H9 (cell line): ENCODE measurements around the gene INSL3. TPM values are rescaled to one million over a fixed set of nuclear protein-coding genes. Genes with fewer than 3 reads are reported as not detected.

ENCODE experiments used
- DNase-seq: peaks from one replicate; pipeline ENCODE4 v3.0.0-alpha.2; 2017
- H2AFZ ChIP-seq: one replicate; pipeline ENCODE4 v1.6.1; 2013; ENCODE audit warnings: mild to moderate bottlenecking, low read length, control low read depth, moderate library complexity
- H2AK5ac ChIP-seq: 2 replicates; pipeline ENCODE4 v1.6.1; 2013; ENCODE audit warnings: low read length, control low read depth, mixed read lengths; ENCODE audit not compliant: insufficient read length
- H2BK120ac ChIP-seq: one replicate; pipeline ENCODE4 v1.6.1; 2013; ENCODE audit warnings: low read depth, mild to moderate bottlenecking, low read length, control low read depth, inconsistent platforms; ENCODE audit not compliant: poor library complexity, severe bottlenecking
- H2BK12ac ChIP-seq: 2 replicates; pipeline ENCODE4 v1.6.1; 2013; ENCODE audit warnings: low read length, control low read depth, mixed read lengths, low read depth; ENCODE audit not compliant: insufficient read length
- H2BK15ac ChIP-seq: 2 replicates; pipeline ENCODE4 v1.6.1; 2013; ENCODE audit warnings: low read depth, low read length, control low read depth
- H2BK20ac ChIP-seq: one replicate; pipeline ENCODE4 v1.6.1; 2013; ENCODE audit warnings: low read depth, mild to moderate bottlenecking, low read length, control low read depth, inconsistent platforms; ENCODE audit not compliant: poor library complexity, severe bottlenecking
- H2BK5ac ChIP-seq: 2 replicates; pipeline ENCODE4 v1.6.1; 2013; ENCODE audit warnings: low read length, control low read depth, mixed read lengths; ENCODE audit not compliant: insufficient read length
- H3K14ac ChIP-seq: 2 replicates; pipeline ENCODE4 v1.6.1; 2013; ENCODE audit warnings: low read length, control low read depth; ENCODE audit not compliant: insufficient read depth
- H3K18ac ChIP-seq: 2 replicates; pipeline ENCODE4 v1.6.1; 2013; ENCODE audit warnings: low read depth, mild to moderate bottlenecking, mixed read lengths, low read length, control low read depth; ENCODE audit not compliant: insufficient read length
- H3K23ac ChIP-seq: 2 replicates; pipeline ENCODE4 v1.6.1; 2013; ENCODE audit warnings: low read length, control low read depth, mixed read lengths, low read depth; ENCODE audit not compliant: insufficient read length
- H3K23me2 ChIP-seq: 2 replicates; pipeline ENCODE4 v1.6.1; 2013; ENCODE audit warnings: low read depth, mild to moderate bottlenecking, mixed read lengths, low read length, control low read depth; ENCODE audit not compliant: insufficient read length, poor library complexity, severe bottlenecking
- H3K27ac ChIP-seq: 2 replicates; pipeline ENCODE4 v1.5.1; 2013; ENCODE audit warnings: low read length, control low read depth, mixed read lengths, low read depth; ENCODE audit not compliant: insufficient read length
- H3K27me3 ChIP-seq: 2 replicates; pipeline ENCODE4 v1.6.1; 2013; ENCODE audit warnings: low read length, control low read depth, inconsistent platforms; ENCODE audit not compliant: insufficient read depth
- H3K4ac ChIP-seq: 2 replicates; pipeline ENCODE4 v1.6.1; 2013; ENCODE audit warnings: low read depth, mild to moderate bottlenecking, control low read depth, inconsistent platforms, low read length, moderate library complexity
- H3K4me1 ChIP-seq: 2 replicates; pipeline ENCODE4 v1.6.1; 2013; ENCODE audit warnings: low read length, control low read depth, inconsistent platforms; ENCODE audit not compliant: insufficient read depth
- H3K4me2 ChIP-seq: 2 replicates; pipeline ENCODE4 v1.6.1; 2013; ENCODE audit warnings: low read length, control low read depth, mixed read lengths; ENCODE audit not compliant: insufficient read length, insufficient read depth
- H3K56ac ChIP-seq: 2 replicates; pipeline ENCODE4 v1.6.1; 2013; ENCODE audit warnings: low read depth, mild to moderate bottlenecking, mixed read lengths, low read length, control low read depth; ENCODE audit not compliant: insufficient read length
- H3K79me1 ChIP-seq: 2 replicates; pipeline ENCODE4 v1.6.1; 2013; ENCODE audit warnings: low read depth, mild to moderate bottlenecking, moderate library complexity, low read length, control low read depth, inconsistent platforms; ENCODE audit not compliant: insufficient read depth, poor library complexity, severe bottlenecking
- H3K79me2 ChIP-seq: 2 replicates; pipeline ENCODE4 v1.6.1; 2013; ENCODE audit warnings: low read length, control low read depth, inconsistent platforms; ENCODE audit not compliant: insufficient read depth
- H3K9ac ChIP-seq: 2 replicates; pipeline ENCODE4 v1.6.1; 2013; ENCODE audit warnings: low read length, control low read depth, mixed read lengths; ENCODE audit not compliant: insufficient read length; ENCODE audit errors: extremely low read depth
- H3K9me3 ChIP-seq: one replicate; pipeline ENCODE4 v1.6.1; 2013; ENCODE audit warnings: low read depth, low read length, inconsistent platforms; ENCODE audit not compliant: control insufficient read depth
- H3T11ph ChIP-seq: one replicate; pipeline ENCODE4 v1.6.1; 2013; ENCODE audit warnings: mild to moderate bottlenecking, low read length, control low read depth, inconsistent platforms
- H4K20me1 ChIP-seq: one replicate; pipeline ENCODE4 v1.6.1; 2013; ENCODE audit not compliant: control insufficient read depth, insufficient read length, insufficient read depth
- H4K5ac ChIP-seq: 2 replicates; pipeline ENCODE4 v1.6.1; 2013; ENCODE audit warnings: low read depth, mild to moderate bottlenecking, mixed read lengths, low read length, control low read depth; ENCODE audit not compliant: insufficient read length
- H4K8ac ChIP-seq: replicated peaks from 2 replicates; pipeline ENCODE4 v1.6.1; 2013; ENCODE audit warnings: low read length, control low read depth, mixed read lengths, low read depth; ENCODE audit not compliant: insufficient read length
- H4K91ac ChIP-seq: 2 replicates; pipeline ENCODE4 v1.6.1; 2013; ENCODE audit warnings: low read depth, mild to moderate bottlenecking, moderate library complexity, mixed read lengths, low read length, control low read depth; ENCODE audit not compliant: insufficient read length
- H3K27ac Mint-ChIP-seq, 3 experiments: 2 replicates in 2 of 3; 3 replicates in 1 of 3; pipeline ENCODE4 v1.8.0; 2020 to 2021; ENCODE audit warnings: mixed read lengths in 3 of 3, mild to moderate bottlenecking in 1 of 3, moderate library complexity in 1 of 3
- H3K27me3 Mint-ChIP-seq: 2 replicates; pipeline ENCODE4 v1.8.0; 2021; ENCODE audit warnings: low read depth, mild to moderate bottlenecking, moderate library complexity, mixed read lengths
- H3K36me3 Mint-ChIP-seq, 3 experiments: 2 replicates in 2 of 3; 3 replicates in 1 of 3; pipeline ENCODE4 v1.8.0; 2020 to 2021; ENCODE audit warnings: low read depth in 3 of 3, mixed read lengths in 3 of 3; ENCODE audit not compliant: insufficient read depth in 1 of 3
- H3K4me1 Mint-ChIP-seq, 2 experiments: 2 replicates each; pipeline ENCODE4 v1.8.0; 2020; ENCODE audit warnings: mixed read lengths in 2 of 2
- H3K4me3 Mint-ChIP-seq, 2 experiments: 2 replicates in 1 of 2; 3 replicates in 1 of 2; pipeline ENCODE4 v1.8.0; 2020 to 2021; ENCODE audit warnings: mild to moderate bottlenecking in 2 of 2, mixed read lengths in 2 of 2, moderate library complexity in 1 of 2
- H3K9me3 Mint-ChIP-seq, 2 experiments: 2 replicates in 1 of 2; 3 replicates in 1 of 2; pipeline ENCODE4 v1.8.0; 2020; ENCODE audit warnings: mild to moderate bottlenecking in 2 of 2, mixed read lengths in 2 of 2, moderate library complexity in 1 of 2
- CTCF ChIP-seq: fragments of 200-600 bp; sonication (generic); conservative IDR thresholded peaks from 3 replicates; pipeline ENCODE4 v1.8.0; 2021; ENCODE audit warnings: antibody characterized with exemption, mild to moderate bottlenecking
- WGBS: extraction: QIAGEN DNeasy Blood & Tissue Kit; methylation state at CpG from one replicate; pipeline ENCODE4 v1.1.7; 2013; ENCODE audit warnings: missing lambda C conversion rate, low lambda C conversion rate, mixed read lengths; ENCODE audit not compliant: insufficient read length; ENCODE audit errors: extremely low coverage; 5-methylcytosine and 5-hydroxymethylcytosine counted together
- long read RNA-seq: library from polyadenylated mRNA; unstranded; transcript quantifications from one replicate; pipeline ENCODE4 v2.0.0, GENCODE V29; 2020
- total RNA-seq: library from RNA; stranded (reverse); gene quantifications from 2 replicates; pipeline ENCODE4 v1.2.1, GENCODE V29; 2021

INSL3 gene, protein sequence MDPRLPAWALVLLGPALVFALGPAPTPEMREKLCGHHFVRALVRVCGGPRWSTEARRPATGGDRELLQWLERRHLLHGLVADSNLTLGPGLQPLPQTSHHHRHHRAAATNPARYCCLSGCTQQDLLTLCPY
- total RNA-seq = 0.61 and 0.63 TPM in 2 replicates
- long read RNA-seq = 0 reads

GRCh38 chr19:17821190-17821589 lies at the start of gene INSL3:
Gene INSL3 (minus strand): TSS chr19:17821519. CDS start chr19:17821506, 13 bp downstream.
- Histone ChIP-seq H3K23me2 (no peaks in the 10 kb centered on the region), H4K8ac (no peak within 1 kb of the TSS), H3K4me1 (no peaks in the 10 kb centered on the region; the same call in 1 of the 2 replicates), H3K18ac (no peak within 1 kb of the TSS), H3K79me1 (no peaks in the 10 kb centered on the region), H2BK20ac (no peak within 1 kb of the TSS), H4K5ac (no peak within 1 kb of the TSS), H3K4me2 (no peak within 1 kb of the TSS), H2BK15ac (no peak within 1 kb of the TSS), H3K27me3 (no peaks in the 10 kb centered on the region), H3K4ac (no peak within 1 kb of the TSS), H3T11ph (no peak within 1 kb of the TSS), H3K79me2 (no peaks in the 10 kb centered on the region), H3K9me3 (no peaks in the 10 kb centered on the region), H2AFZ (no peak within 1 kb of the TSS), H3K23ac (no peak within 1 kb of the TSS), H2BK5ac (no peak within 1 kb of the TSS), H2AK5ac (no peak within 1 kb of the TSS), H3K14ac (no peak within 1 kb of the TSS), H2BK120ac (no peak within 1 kb of the TSS), H3K9ac (no peak within 1 kb of the TSS), H3K56ac (no peak within 1 kb of the TSS), H4K20me1 (no peaks in the 10 kb centered on the region), H4K91ac (no peak within 1 kb of the TSS), H2BK12ac (no peak within 1 kb of the TSS), H3K27ac (no peak within 1 kb of the TSS)
- no CpG with 5 or more reads among the region's 34 CpGs for WGBS
- Mint-ChIP-seq H3K4me1 (peaks cover 0 to 7% of the 10 kb centered on the region in 2 experiments; a peak in 2 of 4 replicates), H3K4me3 (no peak within 1 kb of the TSS), H3K9me3 (no peaks in the 10 kb centered on the region), H3K27me3 (no peaks in the 10 kb centered on the region), H3K36me3 (no peaks in the 10 kb centered on the region; a peak in 1 of 7 replicates), H3K27ac (no peak within 1 kb of the TSS)
- DNase-seq = no peak
- no peak for TF ChIP-seq CTCF
